Neuron (in vitro differentiated cells): Measurements from ENCODE around the gene RNF157.

Source experiments
- H2AFZ ChIP-seq: one replicate; pipeline ENCODE4 v1.6.1; 2013; ENCODE audit warnings: low read depth, mild to moderate bottlenecking, inconsistent platforms, low read length, moderate library complexity
- H3K27me3 ChIP-seq: one replicate; pipeline ENCODE4 v1.6.1; 2013; ENCODE audit warnings: low read length; ENCODE audit not compliant: insufficient read depth
- H3K36me3 ChIP-seq: one replicate; pipeline ENCODE4 v1.6.1; 2013; ENCODE audit warnings: low read length; ENCODE audit not compliant: insufficient read depth
- H3K4me1 ChIP-seq: one replicate; pipeline ENCODE4 v1.6.1; 2013; ENCODE audit warnings: low read length; ENCODE audit not compliant: insufficient read depth
- H3K4me3 ChIP-seq: 2 replicates; pipeline ENCODE4 v1.5.1; 2013; ENCODE audit warnings: mild to moderate bottlenecking, low read length, moderate library complexity
- H3K9me3 ChIP-seq: one replicate; pipeline ENCODE4 v1.6.1; 2013; ENCODE audit warnings: low read length

The RNF157 gene

GRCh38 chr17:76137001-76137350 is 103.3 kb downstream of the RNF157 start:
- no peak overlapping the region for H3K4me3 ChIP-seq
- H3K9me3 ChIP-seq = no peaks in the 10 kb centered on the region
- no peak overlapping the region for H2AFZ ChIP-seq
- H3K27me3 ChIP-seq = no peaks in the 10 kb centered on the region
- H3K36me3 ChIP-seq = no peaks in the 10 kb centered on the region
- H3K4me1 ChIP-seq = peaks cover 70% of the 10 kb centered on the region

- no peaks in the 10 kb centered on the region for H3K9me3 ChIP-seq
- no peaks in the 10 kb centered on the region for H3K27me3 ChIP-seq
Observed at GRCh38 chr17:76136276-76137000, 103.9 kb downstream of the RNF157 start.

GRCh38 chr17:76135810-76136188 is 104.5 kb downstream of the RNF157 start:
- no peaks in the 10 kb centered on the region for H3K27me3 ChIP-seq
- H3K36me3 ChIP-seq = no peaks in the 10 kb centered on the region
- no peaks in the 10 kb centered on the region for H3K9me3 ChIP-seq
- no peak overlapping the region for H2AFZ ChIP-seq
- peaks cover 61% of the 10 kb centered on the region for H3K4me1 ChIP-seq
- no peak overlapping the region for H3K4me3 ChIP-seq

More at GRCh38 chr17:76136276-76137000, 103.9 kb downstream of the RNF157 start:
- H2AFZ ChIP-seq = no peak overlapping the region
- H3K36me3 ChIP-seq = no peaks in the 10 kb centered on the region
- peaks cover 64% of the 10 kb centered on the region for H3K4me1 ChIP-seq
- no peak overlapping the region for H3K4me3 ChIP-seq

- Histone ChIP-seq H3K4me3 (no peak overlapping the region), H3K4me1 (peaks cover 55% of the 10 kb centered on the region), H2AFZ (no peak overlapping the region), H3K27me3 (no peaks in the 10 kb centered on the region), H3K9me3 (no peaks in the 10 kb centered on the region), H3K36me3 (no peaks in the 10 kb centered on the region)
Observed at GRCh38 chr17:76134911-76135809, 105.1 kb downstream of the RNF157 start.

- H2AFZ ChIP-seq = no peak overlapping the region
- H3K9me3 ChIP-seq = no peaks in the 10 kb centered on the region
- peaks cover 35% of the 10 kb centered on the region for H3K4me1 ChIP-seq
- no peak overlapping the region for H3K4me3 ChIP-seq
- no peaks in the 10 kb centered on the region for H3K36me3 ChIP-seq
- no peaks in the 10 kb centered on the region for H3K27me3 ChIP-seq
Observed at GRCh38 chr17:76132574-76133338, 107.5 kb downstream of the RNF157 start.

- Histone ChIP-seq H3K9me3 (no peaks in the 10 kb centered on the region), H3K36me3 (no peaks in the 10 kb centered on the region), H3K27me3 (no peaks in the 10 kb centered on the region), H3K4me1 (peaks cover 26% of the 10 kb centered on the region), H2AFZ (no peak overlapping the region), H3K4me3 (no peak overlapping the region)
Observed at GRCh38 chr17:76131692-76132573, 108.4 kb downstream of the RNF157 start.

- H3K27me3 ChIP-seq = no peaks in the 10 kb centered on the region
- H3K4me3 ChIP-seq = no peak overlapping the region
- no peak overlapping the region for H2AFZ ChIP-seq
- H3K36me3 ChIP-seq = no peaks in the 10 kb centered on the region
- H3K4me1 ChIP-seq = peaks cover 25% of the 10 kb centered on the region
- no peaks in the 10 kb centered on the region for H3K9me3 ChIP-seq
Observed at GRCh38 chr17:76131051-76131691, 109.1 kb downstream of the RNF157 start.

GRCh38 chr17:76130473-76130872 is 109.8 kb downstream of the RNF157 start:
- no peak overlapping the region for H2AFZ ChIP-seq
- H3K4me1 ChIP-seq = peaks cover 20% of the 10 kb centered on the region
- no peak overlapping the region for H3K4me3 ChIP-seq
- H3K9me3 ChIP-seq = no peaks in the 10 kb centered on the region
- no peaks in the 10 kb centered on the region for H3K27me3 ChIP-seq
- no peaks in the 10 kb centered on the region for H3K36me3 ChIP-seq

- H3K36me3 ChIP-seq = no peaks in the 10 kb centered on the region
- H2AFZ ChIP-seq = no peak overlapping the region
- H3K9me3 ChIP-seq = no peaks in the 10 kb centered on the region
- no peaks in the 10 kb centered on the region for H3K27me3 ChIP-seq
- H3K4me1 ChIP-seq = no peaks in the 10 kb centered on the region
- no peak overlapping the region for H3K4me3 ChIP-seq
Observed at GRCh38 chr17:76125922-76126321, 114.4 kb downstream of the RNF157 start.

- Histone ChIP-seq H3K9me3 (no peaks in the 10 kb centered on the region), H2AFZ (no peak overlapping the region), H3K36me3 (no peaks in the 10 kb centered on the region), H3K4me3 (no peak overlapping the region), H3K4me1 (no peaks in the 10 kb centered on the region), H3K27me3 (no peaks in the 10 kb centered on the region)
Observed at GRCh38 chr17:76125391-76125675, 115.0 kb downstream of the RNF157 start.

- H3K36me3 ChIP-seq = no peaks in the 10 kb centered on the region
- H3K9me3 ChIP-seq = no peaks in the 10 kb centered on the region
- no peak overlapping the region for H3K4me3 ChIP-seq
- no peaks in the 10 kb centered on the region for H3K4me1 ChIP-seq
- H3K27me3 ChIP-seq = no peaks in the 10 kb centered on the region
- no peak overlapping the region for H2AFZ ChIP-seq
Observed at GRCh38 chr17:76124582-76125390, 115.5 kb downstream of the RNF157 start.
